ENCODE results near the gene CABCOCO1.

DNA sequence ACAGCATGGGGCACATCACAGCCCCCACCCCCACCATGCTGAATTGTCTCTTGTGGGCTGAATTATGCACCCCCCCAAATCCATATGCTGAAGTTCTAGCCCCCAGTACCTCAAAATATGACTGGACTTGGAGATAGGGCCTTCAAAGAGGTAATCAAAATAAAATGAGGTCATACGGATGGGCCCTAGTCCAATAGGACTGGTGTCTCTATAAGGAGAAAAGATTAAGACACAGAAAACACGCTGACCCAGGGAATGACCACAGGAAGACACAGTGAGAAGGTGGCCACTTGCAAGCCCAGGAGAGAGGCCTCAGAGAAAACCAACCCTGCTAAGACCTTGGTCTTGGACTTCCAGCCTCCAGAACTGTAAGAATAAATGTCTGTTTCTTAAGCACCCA is 132.4 kb downstream of the CABCOCO1 start:
- TF ChIP-seq, protein P1, sequence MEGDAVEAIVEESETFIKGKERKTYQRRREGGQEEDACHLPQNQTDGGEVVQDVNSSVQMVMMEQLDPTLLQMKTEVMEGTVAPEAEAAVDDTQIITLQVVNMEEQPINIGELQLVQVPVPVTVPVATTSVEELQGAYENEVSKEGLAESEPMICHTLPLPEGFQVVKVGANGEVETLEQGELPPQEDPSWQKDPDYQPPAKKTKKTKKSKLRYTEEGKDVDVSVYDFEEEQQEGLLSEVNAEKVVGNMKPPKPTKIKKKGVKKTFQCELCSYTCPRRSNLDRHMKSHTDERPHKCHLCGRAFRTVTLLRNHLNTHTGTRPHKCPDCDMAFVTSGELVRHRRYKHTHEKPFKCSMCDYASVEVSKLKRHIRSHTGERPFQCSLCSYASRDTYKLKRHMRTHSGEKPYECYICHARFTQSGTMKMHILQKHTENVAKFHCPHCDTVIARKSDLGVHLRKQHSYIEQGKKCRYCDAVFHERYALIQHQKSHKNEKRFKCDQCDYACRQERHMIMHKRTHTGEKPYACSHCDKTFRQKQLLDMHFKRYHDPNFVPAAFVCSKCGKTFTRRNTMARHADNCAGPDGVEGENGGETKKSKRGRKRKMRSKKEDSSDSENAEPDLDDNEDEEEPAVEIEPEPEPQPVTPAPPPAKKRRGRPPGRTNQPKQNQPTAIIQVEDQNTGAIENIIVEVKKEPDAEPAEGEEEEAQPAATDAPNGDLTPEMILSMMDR (IDR thresholded peaks at IDR 0.05 in 2 of 3, conservative IDR thresholded peaks at IDR 0.05 in 1 of 3; ENCODE audit: borderline replicate concordance in 1 of 3, insufficient read depth in 1 of 3, low read depth in 2 of 3, low read length in 2 of 3): no peak
- TF ChIP-seq POLR2A (IDR thresholded peaks at IDR 0.05; ENCODE audit: borderline replicate concordance, extremely low read depth, insufficient read depth, insufficient read length): no peak
- no peak for TF ChIP-seq YY1 (IDR thresholded peaks at IDR 0.05; ENCODE audit: extremely low read depth, insufficient replicate concordance, low read depth, low read length)
- TF ChIP-seq EZH2 (IDR thresholded peaks at IDR 0.05): no peak
- no peak for TF ChIP-seq JUND (IDR thresholded peaks at IDR 0.05)
- no peak for TF ChIP-seq EZH2phosphoT487 (IDR thresholded peaks at IDR 0.05; ENCODE audit: borderline replicate concordance)
- no peak for TF ChIP-seq ZNF274 (IDR thresholded peaks at IDR 0.05; ENCODE audit: low read depth, low read length)
- TF ChIP-seq POLR2AphosphoS5 (IDR thresholded peaks at IDR 0.05; ENCODE audit: low read depth, low read length): no peak
- TF ChIP-seq, protein P2, sequence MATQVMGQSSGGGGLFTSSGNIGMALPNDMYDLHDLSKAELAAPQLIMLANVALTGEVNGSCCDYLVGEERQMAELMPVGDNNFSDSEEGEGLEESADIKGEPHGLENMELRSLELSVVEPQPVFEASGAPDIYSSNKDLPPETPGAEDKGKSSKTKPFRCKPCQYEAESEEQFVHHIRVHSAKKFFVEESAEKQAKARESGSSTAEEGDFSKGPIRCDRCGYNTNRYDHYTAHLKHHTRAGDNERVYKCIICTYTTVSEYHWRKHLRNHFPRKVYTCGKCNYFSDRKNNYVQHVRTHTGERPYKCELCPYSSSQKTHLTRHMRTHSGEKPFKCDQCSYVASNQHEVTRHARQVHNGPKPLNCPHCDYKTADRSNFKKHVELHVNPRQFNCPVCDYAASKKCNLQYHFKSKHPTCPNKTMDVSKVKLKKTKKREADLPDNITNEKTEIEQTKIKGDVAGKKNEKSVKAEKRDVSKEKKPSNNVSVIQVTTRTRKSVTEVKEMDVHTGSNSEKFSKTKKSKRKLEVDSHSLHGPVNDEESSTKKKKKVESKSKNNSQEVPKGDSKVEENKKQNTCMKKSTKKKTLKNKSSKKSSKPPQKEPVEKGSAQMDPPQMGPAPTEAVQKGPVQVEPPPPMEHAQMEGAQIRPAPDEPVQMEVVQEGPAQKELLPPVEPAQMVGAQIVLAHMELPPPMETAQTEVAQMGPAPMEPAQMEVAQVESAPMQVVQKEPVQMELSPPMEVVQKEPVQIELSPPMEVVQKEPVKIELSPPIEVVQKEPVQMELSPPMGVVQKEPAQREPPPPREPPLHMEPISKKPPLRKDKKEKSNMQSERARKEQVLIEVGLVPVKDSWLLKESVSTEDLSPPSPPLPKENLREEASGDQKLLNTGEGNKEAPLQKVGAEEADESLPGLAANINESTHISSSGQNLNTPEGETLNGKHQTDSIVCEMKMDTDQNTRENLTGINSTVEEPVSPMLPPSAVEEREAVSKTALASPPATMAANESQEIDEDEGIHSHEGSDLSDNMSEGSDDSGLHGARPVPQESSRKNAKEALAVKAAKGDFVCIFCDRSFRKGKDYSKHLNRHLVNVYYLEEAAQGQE (IDR thresholded peaks at IDR 0.05; ENCODE audit: low read depth): no peak
- TF ChIP-seq, protein P3, sequence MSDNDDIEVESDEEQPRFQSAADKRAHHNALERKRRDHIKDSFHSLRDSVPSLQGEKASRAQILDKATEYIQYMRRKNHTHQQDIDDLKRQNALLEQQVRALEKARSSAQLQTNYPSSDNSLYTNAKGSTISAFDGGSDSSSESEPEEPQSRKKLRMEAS (IDR thresholded peaks at IDR 0.05): no peak
- TF ChIP-seq RAD21 (IDR thresholded peaks at IDR 0.05; ENCODE audit: low read depth): no peak
- TF ChIP-seq TCF7L2 (IDR thresholded peaks at IDR 0.05; ENCODE audit: borderline replicate concordance, extremely low read depth, insufficient read depth, insufficient read length): no peak
- no peak for TF ChIP-seq ELF1 (IDR thresholded peaks at IDR 0.05; ENCODE audit: borderline replicate concordance, low read depth)
- TF ChIP-seq CEBPB (IDR thresholded peaks at IDR 0.05; ENCODE audit: low read depth): no peak

Measured in HCT116 (cell line).